Mesothelial cell of epicardium (in vitro differentiated cells): ENCODE data around the gene SH3BGRL2. TPM values are rescaled to one million over a fixed set of nuclear protein-coding genes. Genes with fewer than 3 reads are reported as not detected.

ENCODE experiments used
- DNase-seq, 2 experiments: peaks; one replicate each; pipeline ENCODE4 v3.0.0; 2021; ENCODE audit warnings: low spot score in 2 of 2; ENCODE audit not compliant: unreplicated experiment in 2 of 2
- H3K27ac Mint-ChIP-seq: 2 replicates; pipeline ENCODE4 v1.8.0; 2021; ENCODE audit warnings: mixed read lengths
- H3K27me3 Mint-ChIP-seq: 2 replicates; pipeline ENCODE4 v1.8.0; 2021; ENCODE audit warnings: low read depth, mixed read lengths
- H3K36me3 Mint-ChIP-seq: 2 replicates; pipeline ENCODE4 v1.8.0; 2021; ENCODE audit warnings: mixed read lengths
- H3K4me1 Mint-ChIP-seq: 2 replicates; pipeline ENCODE4 v1.8.0; 2021; ENCODE audit warnings: mixed read lengths
- H3K4me3 Mint-ChIP-seq: 2 replicates; pipeline ENCODE4 v1.8.0; 2021; ENCODE audit warnings: mild to moderate bottlenecking, moderate library complexity, mixed read lengths
- H3K9me3 Mint-ChIP-seq: 2 replicates; pipeline ENCODE4 v1.8.0; 2021; ENCODE audit warnings: mixed read lengths
- total RNA-seq: library from RNA; stranded (reverse); gene quantifications from 3 replicates; pipeline ENCODE4 v1.2.1, GENCODE V29; 2021
- TF ChIP-seq, protein P1 (sequence below): fragments of 200-600 bp; sonication (generic); IDR thresholded peaks from one replicate; pipeline ENCODE4 v1.5.0; 2021; ENCODE audit warnings: antibody characterized with exemption; ENCODE audit not compliant: unreplicated experiment

SH3BGRL2 gene
- total RNA-seq, 1 donor from 2014 or later, result 26.1 TPM

DNA sequence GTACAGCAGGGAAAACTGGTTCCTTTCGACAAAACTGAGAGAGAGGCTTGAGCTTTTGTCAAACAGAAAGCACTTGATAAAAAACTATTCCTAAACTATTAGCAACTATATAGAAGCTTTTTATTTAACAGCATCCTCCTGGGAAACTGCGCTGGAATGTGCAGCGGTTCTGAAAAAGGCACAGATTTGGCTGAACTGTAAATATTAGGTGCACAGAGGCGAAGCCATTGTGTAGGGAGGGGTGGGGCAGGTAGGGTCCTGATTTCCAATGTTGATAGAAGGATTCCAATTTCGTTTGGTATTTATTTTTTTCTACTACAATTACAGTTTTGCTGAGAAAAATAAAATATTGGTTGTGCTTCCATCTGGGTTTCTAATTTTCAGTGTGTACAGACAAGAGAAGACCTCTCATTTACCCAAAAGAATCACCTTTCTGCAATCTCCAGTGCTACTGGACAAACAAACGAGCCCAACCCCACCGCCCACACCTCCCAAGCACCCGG lies 698 bp upstream of the SH3BGRL2 start:
- Mint-ChIP-seq H3K4me1 (peaks cover 44% of the 10 kb centered on the region), H3K27me3 (no peaks in the 10 kb centered on the region), H3K36me3 (peaks cover 2% of the 10 kb centered on the region), H3K27ac (peak overlapping the region; percentile 95), H3K4me3 (peak overlapping the region; percentile 89), H3K9me3 (no peaks in the 10 kb centered on the region)
- DNase-seq, result no peak
- TF ChIP-seq, protein P1, sequence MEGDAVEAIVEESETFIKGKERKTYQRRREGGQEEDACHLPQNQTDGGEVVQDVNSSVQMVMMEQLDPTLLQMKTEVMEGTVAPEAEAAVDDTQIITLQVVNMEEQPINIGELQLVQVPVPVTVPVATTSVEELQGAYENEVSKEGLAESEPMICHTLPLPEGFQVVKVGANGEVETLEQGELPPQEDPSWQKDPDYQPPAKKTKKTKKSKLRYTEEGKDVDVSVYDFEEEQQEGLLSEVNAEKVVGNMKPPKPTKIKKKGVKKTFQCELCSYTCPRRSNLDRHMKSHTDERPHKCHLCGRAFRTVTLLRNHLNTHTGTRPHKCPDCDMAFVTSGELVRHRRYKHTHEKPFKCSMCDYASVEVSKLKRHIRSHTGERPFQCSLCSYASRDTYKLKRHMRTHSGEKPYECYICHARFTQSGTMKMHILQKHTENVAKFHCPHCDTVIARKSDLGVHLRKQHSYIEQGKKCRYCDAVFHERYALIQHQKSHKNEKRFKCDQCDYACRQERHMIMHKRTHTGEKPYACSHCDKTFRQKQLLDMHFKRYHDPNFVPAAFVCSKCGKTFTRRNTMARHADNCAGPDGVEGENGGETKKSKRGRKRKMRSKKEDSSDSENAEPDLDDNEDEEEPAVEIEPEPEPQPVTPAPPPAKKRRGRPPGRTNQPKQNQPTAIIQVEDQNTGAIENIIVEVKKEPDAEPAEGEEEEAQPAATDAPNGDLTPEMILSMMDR, result no peak

DNA sequence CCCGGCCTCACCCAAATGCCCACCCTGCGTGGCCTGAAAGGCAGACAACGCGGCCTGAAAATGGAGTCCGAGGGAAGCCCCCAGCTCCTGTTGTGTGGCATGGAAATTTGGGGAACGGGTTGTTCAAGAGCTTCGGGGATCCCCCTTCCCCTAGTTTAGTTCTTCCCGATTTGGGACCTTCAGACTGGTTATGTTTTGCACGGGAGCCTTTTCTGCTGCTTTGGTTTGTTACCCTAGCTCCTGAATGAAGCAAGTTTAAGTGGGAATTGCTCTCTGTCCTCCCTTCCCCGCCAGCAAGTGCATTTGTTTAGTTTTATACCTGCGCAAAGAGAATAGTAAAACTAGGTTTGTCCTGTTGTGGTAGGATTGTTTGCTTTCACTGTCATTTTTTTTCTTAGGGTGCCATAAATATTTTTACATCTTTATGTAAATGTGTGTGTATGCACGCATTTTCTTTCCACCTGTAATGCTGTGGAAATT lies 604 bp downstream of the SH3BGRL2 start:
- no peaks in the 10 kb centered on the region for H3K27me3 Mint-ChIP-seq
- no peaks in the 10 kb centered on the region for H3K9me3 Mint-ChIP-seq
- H3K4me1 Mint-ChIP-seq, result peaks cover 44% of the 10 kb centered on the region
- TF ChIP-seq, protein P1, result no peak
- peak overlapping the region; percentile 95 for H3K27ac Mint-ChIP-seq
- H3K36me3 Mint-ChIP-seq, result peaks cover 2% of the 10 kb centered on the region
- DNase-seq, result no peak
- peak overlapping the region; percentile 89 for H3K4me3 Mint-ChIP-seq

DNA sequence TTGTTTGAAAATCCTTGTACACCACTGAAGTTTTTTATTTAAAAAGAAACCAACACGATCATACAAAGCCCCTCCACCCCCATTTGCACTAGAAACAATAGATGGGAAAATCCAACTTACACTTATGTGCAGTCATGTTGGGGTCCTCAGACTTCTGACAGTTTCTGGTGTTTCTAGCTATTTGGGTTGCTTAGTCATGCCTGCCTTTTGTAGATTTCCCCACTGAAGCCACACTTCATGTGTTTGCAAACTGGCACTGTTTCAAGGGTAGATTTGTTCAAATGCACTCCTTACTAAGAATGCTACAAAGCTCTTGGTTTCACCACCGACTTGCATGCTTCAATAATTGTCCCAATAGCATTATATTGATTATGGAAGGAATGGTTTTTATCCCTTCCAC lies 1.5 kb downstream of the SH3BGRL2 start:
- peak overlapping the region; percentile 89 for H3K4me3 Mint-ChIP-seq
- peaks cover 2% of the 10 kb centered on the region for H3K36me3 Mint-ChIP-seq
- no peaks in the 10 kb centered on the region for H3K27me3 Mint-ChIP-seq
- no peak for DNase-seq
- peaks cover 44% of the 10 kb centered on the region for H3K4me1 Mint-ChIP-seq
- H3K9me3 Mint-ChIP-seq, result no peaks in the 10 kb centered on the region
- TF ChIP-seq, protein P1, result no peak
- H3K27ac Mint-ChIP-seq, result no peak overlapping the region

DNA sequence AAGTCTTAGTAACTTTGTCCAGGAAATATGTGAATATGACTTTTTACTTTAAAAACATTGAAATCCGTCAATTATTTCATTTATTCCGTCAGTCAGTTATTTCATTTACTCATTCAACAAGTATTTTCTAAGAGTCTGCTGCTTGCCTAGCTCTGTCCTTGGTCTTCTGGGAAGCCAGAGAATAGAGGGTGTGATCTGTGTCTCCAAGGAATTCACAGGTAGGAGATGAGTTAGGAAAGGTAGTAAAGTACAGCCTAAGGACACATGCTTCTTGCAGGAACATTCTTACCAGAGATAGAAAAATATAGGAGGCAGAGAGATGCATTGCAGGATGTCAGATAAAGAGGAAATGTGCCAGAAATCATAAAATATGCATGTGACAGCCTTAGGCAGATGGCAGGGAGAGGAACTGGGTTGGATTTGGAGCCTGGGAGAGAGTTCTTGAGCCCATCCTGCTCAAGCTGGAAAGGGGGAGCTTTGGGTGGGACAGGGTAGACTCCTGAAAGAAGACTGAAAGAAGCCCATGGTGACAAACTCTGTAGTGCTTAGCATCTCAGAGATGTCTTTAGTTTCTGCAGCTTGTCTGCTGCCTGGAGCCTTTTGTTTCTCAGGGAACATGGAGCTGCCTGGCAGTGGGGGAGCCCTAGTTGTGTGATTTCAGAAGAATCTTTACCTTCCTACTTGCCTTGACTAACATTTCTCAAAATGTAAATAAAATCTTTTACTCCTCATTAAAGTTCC lies 3.5 kb downstream of the SH3BGRL2 start:
- Mint-ChIP-seq H3K27me3 (no peaks in the 10 kb centered on the region), H3K36me3 (no peaks in the 10 kb centered on the region), H3K4me3 (no peak overlapping the region), H3K4me1 (peaks cover 38% of the 10 kb centered on the region), H3K9me3 (no peaks in the 10 kb centered on the region), H3K27ac (no peak overlapping the region)
- DNase-seq, result no peak
- TF ChIP-seq, protein P1, result no peak

DNA sequence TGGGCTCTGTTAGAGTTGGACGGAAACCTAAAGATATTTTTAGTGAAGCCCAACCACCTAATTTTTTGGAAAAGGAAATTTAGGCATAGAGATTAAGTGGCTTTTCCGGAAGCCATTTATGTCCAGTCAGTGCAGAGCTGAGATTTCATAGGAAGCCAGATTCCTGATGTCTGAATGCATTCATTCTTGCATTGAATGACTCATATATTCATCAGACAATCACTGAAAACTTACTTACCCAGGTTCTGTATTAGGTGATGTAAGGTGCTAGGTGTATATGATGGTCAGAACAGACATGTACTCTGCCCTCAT lies 4.1 kb downstream of the SH3BGRL2 start:
- Mint-ChIP-seq H3K4me3 (no peak overlapping the region), H3K27ac (no peak overlapping the region), H3K27me3 (no peaks in the 10 kb centered on the region), H3K36me3 (no peaks in the 10 kb centered on the region), H3K9me3 (no peaks in the 10 kb centered on the region), H3K4me1 (peaks cover 42% of the 10 kb centered on the region)
- TF ChIP-seq, protein P1, result no peak
- no peak for DNase-seq
